Activated CD4-positive, alpha-beta T cell treated with anti-CD3 and anti-CD28 coated beads, Interleukin-2, amount 50 U/mL, for 1 hour (primary cell): Measurements from ENCODE around the gene ARSK.

ENCODE experiments used
- DNase-seq: peaks from one replicate; pipeline ENCODE4 v3.0.0-alpha.2; 2020

ARSK gene

GRCh38 chr5:95564450-95564849 is 9.5 kb downstream of the ARSK start:
- DNase-seq: no peak

GRCh38 chr5:95565280-95565920 is 10.5 kb downstream of the ARSK start:
- DNase-seq: no peak

GRCh38 chr5:95572016-95572415 is 17.1 kb downstream of the ARSK start:
- no peak for DNase-seq

- no peak for DNase-seq
Measured at GRCh38 chr5:95581576-95581975, 26.7 kb downstream of the ARSK start.

GRCh38 chr5:95583992-95584391 is 29.1 kb downstream of the ARSK start:
- no peak for DNase-seq

GRCh38 chr5:95590880-95591279 is 36.0 kb downstream of the ARSK start:
- DNase-seq: no peak

GRCh38 chr5:95591490-95591901 is 36.6 kb downstream of the ARSK start:
- DNase-seq: no peak

- no peak for DNase-seq
Measured at GRCh38 chr5:95595289-95595931, 40.5 kb downstream of the ARSK start.

- DNase-seq: no peak
Measured at GRCh38 chr5:95599252-95599651, 44.4 kb downstream of the ARSK start.

- DNase-seq: no peak
Measured at GRCh38 chr5:95600557-95600956, 45.7 kb downstream of the ARSK start.

GRCh38 chr5:95605786-95606185 is 50.9 kb downstream of the ARSK start:
- DNase-seq: no peak

- no peak for DNase-seq
Measured at GRCh38 chr5:95606419-95606818, 51.5 kb downstream of the ARSK start.

- DNase-seq: no peak
Measured at GRCh38 chr5:95609711-95610110, 54.8 kb downstream of the ARSK start.

GRCh38 chr5:95610546-95610945 is 55.6 kb downstream of the ARSK start:
- DNase-seq: no peak

GRCh38 chr5:95611396-95611795 is 56.5 kb downstream of the ARSK start:
- no peak for DNase-seq

- DNase-seq: no peak
Measured at GRCh38 chr5:95613514-95613913, 58.6 kb downstream of the ARSK start.

GRCh38 chr5:95615164-95615467 is 60.2 kb downstream of the ARSK start:
- DNase-seq: no peak

- DNase-seq: no peak
Measured at GRCh38 chr5:95617057-95617456, 62.2 kb downstream of the ARSK start.

GRCh38 chr5:95619096-95619495 is 64.2 kb downstream of the ARSK start:
- DNase-seq: no peak

GRCh38 chr5:95619514-95620029 is 64.7 kb downstream of the ARSK start:
- no peak for DNase-seq

- DNase-seq: peak; percentile 55
Measured at GRCh38 chr5:95620030-95620869, 65.3 kb downstream of the ARSK start, which contains the start of gene GPR150. GPR150 (plus strand) TSS chr5:95620087; CDS start chr5:95620276, 189 bp downstream.

GRCh38 chr5:95620870-95621838 is 66.3 kb downstream of the ARSK start:
- DNase-seq: peak; percentile 29
